Stimulated activated CD4-positive, alpha-beta T cell treated with anti-CD3 and anti-CD28 coated beads, Interleukin-12 subunit alpha, Interleukin-12 subunit beta, amount 100 ng/mL, for 4 hours (primary cell): ENCODE data around the gene CYB561A3.
A peak's percentile ranks its signal among the peaks of the same experiment; 100 is the strongest.
"Not testable (repeated sequence)": the region's sequence is repeated elsewhere in the genome, so short reads cannot be mapped to it uniquely, and the experiment has no call there.

ENCODE experiments used
- DNase-seq: peaks from one replicate; pipeline ENCODE4 v3.0.0-alpha.2; 2020

The CYB561A3 gene, protein sequence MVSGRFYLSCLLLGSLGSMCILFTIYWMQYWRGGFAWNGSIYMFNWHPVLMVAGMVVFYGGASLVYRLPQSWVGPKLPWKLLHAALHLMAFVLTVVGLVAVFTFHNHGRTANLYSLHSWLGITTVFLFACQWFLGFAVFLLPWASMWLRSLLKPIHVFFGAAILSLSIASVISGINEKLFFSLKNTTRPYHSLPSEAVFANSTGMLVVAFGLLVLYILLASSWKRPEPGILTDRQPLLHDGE

DNA sequence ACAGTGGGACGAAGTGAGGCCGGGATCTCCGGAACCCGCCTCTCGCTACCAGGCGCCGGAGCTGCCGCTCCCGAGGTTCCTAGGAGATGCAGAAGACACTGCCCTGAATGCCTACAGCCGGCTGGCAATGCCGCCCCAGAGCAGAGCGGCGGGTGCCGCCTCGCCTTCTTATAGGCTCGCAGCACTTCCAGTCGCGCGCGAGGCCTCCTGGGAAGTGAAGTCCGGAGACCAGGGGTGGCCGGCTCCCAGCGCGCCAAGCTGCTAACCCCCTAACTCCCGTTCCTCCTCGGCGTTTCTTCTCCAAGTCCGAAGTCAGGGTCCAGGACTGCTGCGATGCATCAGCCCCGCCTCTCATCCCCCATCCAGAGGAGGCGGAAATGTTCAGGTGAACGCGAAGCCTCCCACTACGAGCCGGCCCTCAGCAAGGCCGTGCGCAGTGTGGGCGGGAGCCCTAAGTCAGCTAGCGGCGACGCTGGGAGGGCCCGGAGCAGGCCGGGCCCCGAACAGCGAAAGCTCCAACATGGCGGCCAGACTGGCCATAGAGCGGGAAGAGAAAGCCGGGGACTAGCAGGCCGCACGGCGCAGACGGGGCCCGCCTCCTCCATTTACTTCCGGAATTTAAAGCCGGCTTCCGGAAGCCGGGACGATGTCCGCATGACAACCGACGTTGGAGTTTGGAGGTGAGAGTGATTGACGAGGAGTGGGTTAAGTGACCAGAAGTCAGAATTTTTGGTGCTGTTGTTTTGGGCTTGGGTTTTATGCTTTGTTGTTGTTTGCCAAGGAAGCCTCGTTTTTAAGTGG, at the start of gene CYB561A3, which contains the start of gene TMEM138:
Gene CYB561A3 (minus strand): TSS at position 142 of the 801 bp plus-strand sequence. CDS start 5,169 bp downstream, outside the sequence.
Gene TMEM138 (plus strand): TSS at position 634 of the 801 bp plus-strand sequence. CDS start 2,017 bp downstream, outside the sequence.
- DNase-seq = peak; percentile 83

DNA sequence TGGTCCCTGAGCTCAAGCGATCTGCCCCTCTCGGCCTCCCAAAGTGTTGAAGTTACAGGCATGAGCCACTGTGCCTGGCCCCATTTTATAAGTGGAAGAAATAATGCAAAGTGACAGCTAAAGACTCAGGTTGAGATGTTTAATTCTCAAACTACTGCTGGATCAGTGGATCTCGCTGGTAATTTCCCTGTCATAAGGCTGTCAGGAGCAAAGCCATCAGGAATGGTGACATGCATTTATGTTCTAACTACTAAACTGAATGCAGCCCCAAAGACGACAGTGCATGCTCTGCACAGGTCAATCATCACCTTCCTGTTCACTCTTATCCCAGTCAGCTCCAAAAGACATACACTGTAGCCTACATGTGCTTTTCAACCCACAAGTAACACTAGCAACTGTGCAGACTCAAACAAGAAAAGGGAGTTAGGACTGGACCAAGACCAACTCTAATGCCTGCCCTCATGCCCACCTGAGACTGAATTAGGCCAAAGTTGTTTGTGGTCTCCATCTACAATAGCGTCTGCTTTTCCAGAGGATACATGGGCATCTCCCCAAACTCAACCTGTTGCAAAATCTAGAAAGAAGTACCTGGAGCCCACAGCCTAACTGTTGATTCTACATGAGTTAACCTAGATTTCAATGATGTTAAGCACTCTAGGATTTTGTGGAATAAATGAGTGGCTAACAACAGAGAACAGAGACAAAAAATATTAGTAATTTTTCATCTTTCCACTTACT, 45.5 kb upstream of the CYB561A3 start:
- no peak for DNase-seq

DNA sequence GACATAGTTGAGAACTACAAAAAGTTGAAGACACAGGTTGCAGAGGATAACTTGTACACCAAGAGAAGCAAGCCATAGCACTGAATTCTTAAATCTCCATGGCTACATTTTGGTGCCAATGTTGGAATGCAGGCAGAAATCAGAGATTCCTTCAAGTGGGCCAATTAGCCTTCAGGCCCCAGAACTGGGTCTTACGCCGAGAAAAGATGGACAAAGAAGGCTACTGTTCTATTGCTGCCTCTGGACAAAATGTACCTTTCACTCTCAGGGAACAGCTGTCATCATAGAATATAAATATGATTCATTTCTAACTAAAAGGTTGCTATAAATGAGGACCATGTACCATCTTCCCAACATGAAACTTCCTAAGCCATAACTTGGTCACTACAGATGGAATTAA, 44.4 kb upstream of the CYB561A3 start:
- DNase-seq = no peak

DNA sequence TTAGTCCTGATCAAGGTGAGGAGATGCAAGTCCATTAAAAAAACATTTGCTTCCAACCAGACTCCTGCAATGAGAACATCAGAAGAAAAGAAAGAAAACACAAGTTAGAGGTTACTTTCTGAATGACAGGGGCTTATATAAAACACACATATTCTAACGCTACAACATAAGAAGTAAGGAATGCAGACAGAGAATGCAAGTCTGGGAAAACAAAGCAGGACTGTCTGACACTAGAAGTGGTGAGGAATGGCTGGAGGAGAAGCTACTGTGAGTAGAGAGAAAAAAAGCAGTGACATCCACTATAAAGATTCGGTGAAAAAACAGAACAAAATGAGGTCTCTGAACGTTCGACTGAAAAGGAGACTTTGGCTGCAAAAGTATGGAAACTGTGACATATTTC, 43.0 kb upstream of the CYB561A3 start:
- no peak for DNase-seq

DNA sequence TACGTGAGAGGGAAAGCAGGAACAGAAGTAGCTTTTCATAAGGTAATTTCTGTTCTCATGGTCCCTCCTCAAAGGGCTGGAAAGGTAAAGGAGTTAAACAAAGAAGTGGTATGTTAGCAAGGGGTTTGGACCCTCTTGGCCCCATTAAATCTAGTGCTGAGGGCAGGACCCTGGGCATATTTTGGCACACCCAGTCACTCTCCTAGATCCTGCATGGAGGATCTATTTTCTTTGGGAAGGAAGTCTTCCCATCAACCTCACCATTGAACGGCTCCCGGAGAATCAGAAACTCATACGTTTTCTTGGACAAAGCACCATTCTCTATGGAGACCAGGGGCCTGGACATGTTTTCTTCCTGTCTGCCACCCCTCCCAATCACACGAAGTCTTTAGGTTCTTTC, 42.4 kb upstream of the CYB561A3 start:
- no peak for DNase-seq

DNA sequence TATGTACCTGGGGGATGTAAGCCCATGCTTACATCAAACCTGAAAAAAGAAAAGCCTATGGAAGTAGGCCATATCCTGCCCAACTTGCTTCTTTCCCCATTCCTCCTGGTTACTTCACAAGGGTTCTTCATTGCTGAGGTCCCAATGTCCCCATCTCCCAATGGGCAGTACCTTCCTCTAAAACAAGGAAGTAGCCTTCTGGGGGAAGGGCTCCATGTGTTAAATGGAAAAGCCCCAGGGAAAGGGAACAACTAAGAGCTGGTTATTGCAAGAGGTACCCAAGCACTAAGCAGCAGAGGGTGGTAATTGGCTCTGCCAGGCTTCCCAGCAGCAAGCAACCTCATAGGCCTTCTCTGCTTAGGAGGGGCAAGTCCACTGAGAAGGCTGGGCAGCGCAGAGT, 42.0 kb upstream of the CYB561A3 start:
- no peak for DNase-seq

DNA sequence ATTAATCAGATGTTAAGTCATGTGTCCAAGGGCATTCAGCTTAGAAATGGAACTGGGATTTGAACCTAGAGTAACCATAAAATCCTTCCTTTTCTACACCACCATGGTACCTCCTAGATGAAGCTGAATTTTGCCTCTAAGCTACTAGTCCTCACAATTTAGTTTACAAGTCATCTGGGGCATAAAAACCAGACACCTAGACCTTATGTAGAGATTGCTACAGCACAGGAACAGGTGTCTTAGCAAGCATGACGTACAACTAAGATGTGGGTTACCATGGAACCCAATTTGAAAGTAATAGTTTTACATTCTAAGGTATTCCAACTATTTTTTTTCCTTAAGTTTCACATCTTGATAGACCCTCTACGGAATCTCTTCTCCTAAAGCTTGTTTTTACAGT, 39.9 kb upstream of the CYB561A3 start:
- DNase-seq = no peak

DNA sequence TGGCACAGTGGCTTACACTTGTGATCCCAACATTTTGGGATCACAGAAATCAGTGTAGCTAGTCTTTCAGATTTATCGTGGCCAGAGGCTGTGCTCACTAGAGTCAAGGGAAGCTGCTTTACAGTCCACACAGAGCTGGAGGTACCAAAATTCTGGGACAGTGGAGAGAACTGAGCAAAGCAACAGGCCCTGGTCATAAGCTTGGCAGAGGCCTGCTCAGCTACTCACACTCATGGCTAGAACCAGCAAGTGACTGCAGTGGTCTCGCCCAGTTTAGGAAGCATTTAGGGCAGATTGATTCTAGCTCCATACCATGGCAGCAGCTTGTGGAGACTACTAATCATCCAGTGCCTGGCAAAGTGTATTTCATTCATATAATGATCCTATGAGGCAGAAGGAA, 39.5 kb upstream of the CYB561A3 start:
- DNase-seq = no peak

DNA sequence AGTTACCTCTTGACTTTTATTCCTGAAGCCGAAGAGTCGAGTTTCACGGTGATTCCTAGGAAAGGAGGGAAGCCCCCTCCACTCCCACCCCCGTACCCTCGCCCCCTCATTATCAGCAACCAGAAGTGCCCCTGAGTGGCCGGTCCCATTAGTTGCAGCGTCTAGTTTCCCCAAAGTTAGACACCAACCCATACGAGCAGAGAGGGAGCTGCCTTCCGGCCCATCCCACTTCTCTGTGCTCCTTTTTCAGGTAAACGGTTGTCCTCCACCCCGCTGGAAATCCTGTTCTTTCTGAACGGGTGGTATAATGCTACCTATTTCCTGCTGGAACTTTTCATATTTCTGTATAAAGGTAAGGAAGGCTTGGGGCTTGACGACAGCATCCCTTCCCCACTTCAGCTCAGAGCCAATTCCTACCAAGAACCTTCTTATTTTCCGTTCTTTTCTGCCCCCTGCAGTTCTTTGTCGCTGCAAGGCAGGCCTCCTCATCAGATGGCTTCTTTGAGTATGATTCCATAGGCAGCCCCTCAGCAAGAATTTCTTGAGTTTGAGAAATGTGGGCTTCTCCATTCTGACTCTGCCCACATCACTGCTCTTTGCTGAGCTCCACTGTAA, 31.4 kb upstream of the CYB561A3 start:
- DNase-seq = no peak

DNA sequence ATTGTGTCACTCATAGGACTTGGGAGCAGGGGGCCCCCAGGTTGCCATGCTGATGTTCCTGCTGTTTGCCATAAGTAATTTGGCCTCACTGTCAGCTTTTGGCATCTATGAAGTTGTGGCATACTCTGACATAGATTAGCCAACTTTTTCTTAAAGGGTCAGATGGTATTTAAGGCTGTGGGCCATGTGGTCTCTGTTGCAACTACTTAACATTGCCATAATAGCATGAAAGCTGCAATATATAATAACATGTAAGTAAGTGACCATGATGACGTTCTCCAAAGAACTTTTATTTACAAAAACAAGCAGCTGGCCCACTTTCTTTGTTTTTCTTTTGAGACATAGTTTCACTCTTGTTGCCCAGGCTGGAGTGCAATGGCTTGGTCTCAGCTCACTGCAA, 28.5 kb upstream of the CYB561A3 start:
- no peak for DNase-seq

DNA sequence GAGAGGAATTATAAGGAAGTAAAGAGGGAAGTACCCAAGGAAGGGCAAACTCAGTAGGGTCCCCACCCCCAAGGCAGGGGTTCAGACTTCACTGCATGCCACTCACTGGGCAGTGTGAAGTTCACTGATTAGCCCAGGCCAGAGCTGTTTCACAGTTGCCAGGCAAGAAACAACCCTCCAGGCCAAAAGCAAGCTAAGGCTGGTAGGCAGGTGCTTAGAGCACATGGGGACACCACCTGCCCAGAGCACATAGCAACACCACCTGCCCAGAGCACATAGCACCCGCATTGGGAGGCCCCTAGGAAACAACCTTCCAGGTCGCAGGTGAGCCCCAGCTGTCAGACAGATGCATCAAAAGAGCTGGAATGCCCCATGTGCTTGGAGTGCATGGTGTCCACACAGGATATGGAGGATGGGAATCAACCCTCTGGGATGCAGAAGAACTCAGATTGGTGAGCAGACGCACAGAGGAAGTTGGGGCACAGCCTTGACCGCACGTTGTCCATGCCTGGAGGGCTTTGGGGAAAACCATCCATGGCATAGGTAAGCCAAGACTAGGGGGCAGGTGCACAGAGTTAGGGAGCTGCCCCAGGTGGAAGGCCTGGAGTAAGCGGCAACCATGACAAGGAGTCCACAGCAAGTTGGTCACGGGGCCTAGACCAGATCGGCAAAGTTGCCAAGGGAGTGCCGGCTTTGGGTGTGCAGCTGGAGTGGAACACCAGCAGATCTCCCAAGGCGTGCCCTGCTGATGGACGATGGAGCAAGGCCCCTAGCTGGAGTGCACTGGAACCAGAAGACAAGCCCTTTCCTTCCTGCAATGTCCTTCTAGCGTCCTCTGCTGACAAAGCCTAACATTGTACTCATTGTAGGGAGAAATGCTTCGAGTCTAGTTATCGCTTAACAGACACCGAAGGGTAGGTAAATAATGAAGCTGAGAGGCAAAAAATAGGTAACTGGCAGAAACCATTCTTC, 22.9 kb upstream of the CYB561A3 start:
- no peak for DNase-seq

DNA sequence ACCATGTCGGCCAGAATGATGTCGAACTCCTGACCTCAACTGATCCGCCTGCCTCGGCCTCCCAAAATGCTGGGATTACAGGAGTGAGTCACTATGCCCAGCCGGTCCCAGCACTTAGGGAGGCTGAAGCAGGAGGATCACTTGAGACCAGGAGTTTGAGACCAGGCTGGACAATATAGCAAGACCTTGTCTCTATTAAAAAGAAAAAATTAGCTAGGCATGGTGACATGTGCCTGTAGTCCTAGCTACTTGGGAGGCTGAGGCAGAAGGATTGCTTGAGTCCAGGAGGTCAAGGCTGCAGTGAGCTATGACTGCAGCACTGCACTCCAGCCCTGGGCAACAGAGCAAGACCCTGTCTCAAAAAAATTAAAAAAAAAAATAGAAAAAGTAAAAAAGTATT, 22.2 kb upstream of the CYB561A3 start:
- not testable (repeated sequence) for DNase-seq

DNA sequence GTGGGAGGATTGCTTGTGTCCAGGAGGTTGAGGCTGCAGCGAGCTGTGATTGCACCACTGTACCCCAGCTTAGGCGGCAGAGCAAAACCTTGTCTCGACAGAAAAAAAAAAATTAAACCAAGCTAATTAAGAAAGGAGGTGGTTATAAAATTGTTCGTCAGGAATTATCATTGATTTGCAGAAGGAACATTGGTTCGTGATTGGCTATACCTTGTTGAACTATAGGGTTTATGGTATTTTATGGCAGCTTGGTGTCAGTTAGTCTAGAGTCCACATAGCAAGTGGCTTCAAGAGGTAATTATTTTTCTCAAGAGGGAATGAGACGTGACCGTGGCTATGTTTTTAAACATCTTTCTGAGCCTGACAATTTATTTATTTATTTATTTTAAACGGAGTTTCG, 19.2 kb upstream of the CYB561A3 start:
- no peak for DNase-seq

DNA sequence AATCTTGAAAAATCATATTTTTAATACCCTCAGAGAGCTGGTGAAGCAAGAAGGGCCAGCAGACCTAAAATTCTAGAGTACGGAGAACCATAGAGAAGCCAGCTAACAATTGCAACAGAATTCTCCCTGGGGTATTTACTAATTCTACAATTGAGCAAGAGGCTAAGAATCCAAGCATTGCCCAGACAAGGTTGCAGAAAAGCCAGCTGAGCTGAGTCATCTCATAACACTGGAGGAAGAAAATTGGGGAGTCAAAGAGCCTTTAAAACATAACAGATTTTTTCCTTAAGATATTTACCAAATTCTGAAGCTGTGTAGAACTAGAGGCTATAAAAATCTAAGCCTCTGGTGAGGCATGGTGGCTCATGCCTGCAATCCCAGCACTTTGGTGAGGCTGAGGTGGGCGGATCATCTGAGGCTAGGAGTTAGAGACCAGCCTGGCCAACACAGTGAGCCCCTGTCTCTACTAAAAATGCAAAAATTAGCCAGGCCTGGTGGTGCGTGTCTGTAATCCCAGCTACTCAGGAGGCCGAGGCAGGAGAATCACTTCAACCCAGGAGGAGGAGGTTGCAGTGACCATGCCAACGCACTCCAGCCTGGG, 17.1 kb upstream of the CYB561A3 start:
- no peak for DNase-seq

DNA sequence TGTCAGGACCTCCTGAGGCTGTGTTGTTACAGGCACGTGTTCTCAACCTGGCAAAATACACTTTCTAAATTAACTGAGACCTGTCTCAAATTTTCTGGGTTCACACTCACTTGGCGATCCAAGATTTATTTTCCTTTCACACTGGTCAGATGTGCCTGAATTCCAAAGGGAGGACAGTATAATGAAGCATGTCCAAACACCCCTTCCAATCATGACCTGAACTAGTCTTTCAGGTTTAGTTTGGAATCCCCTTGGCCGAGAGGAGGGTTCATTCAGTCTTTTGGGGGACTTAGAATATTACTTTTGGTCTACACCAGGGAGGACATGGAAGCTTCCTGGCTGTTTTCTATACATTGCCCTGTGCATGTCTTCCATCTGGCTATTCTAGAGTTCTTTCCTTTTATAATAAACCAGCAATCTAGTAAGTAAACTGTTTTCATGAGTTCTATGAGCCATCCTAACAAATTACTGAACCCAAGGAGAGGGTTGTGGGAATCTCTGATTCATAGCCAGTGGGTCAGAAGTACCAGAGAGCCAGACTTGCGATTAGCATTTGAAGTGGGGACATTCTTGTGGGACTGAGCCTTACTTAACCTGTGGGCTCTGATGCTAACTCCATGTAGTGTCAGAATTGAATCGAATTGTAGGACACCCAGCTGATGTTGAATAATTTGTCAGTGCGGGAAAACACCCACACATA, 15.9 kb upstream of the CYB561A3 start:
- no peak for DNase-seq

DNA sequence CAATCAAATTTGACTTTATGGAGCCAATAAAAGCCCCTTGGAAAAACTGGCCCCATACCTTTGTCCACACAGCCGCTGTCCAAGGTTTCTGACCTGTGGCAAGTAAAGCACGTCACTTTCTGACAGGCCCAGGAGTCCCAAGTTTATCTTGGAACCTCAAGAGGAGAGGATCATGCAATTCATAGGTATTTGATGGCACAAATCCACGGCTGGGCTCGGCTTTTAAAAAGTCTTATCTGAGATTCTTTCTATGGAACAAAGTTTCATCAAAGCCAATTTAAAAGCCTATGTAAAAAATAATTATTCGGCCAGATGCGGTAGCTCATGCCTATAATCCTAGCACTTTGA, 14.1 kb upstream of the CYB561A3 start:
- DNase-seq = no peak

DNA sequence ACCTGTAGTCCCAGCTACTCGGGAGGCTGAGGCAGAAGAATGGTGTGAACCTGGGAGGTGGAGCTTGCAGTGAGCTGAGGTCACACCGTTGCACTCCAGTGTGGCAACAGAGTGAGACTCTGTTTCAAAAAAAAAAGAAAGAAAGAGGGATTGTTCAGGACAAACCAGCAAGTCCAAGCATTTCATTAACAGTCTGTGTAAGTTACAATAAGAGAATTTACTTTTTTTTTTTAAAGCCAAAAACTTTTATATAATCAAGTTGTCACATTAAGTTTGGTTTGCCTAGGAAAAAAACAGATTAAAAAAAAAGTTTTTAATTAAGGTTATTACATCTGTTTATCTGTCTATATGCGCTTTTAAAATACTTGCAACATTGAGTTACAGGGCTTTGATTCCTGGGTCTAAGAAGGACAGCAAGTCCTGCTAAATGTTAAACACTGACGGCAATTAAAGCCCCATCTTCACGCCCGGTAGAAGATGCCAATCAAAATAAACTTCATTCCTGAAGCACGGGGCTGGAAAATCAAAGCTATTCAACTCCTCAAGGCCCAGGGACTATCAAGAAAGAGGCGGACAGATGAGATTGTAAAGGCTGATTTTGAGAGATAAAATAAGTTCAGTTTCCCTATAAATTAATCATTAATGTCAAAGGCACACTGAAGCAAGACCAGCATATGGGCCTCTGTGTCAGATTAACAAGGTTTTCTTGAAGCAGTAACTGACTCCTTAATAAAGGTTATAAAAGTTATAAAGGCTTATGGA, 11.2 kb upstream of the CYB561A3 start:
- DNase-seq = no peak

DNA sequence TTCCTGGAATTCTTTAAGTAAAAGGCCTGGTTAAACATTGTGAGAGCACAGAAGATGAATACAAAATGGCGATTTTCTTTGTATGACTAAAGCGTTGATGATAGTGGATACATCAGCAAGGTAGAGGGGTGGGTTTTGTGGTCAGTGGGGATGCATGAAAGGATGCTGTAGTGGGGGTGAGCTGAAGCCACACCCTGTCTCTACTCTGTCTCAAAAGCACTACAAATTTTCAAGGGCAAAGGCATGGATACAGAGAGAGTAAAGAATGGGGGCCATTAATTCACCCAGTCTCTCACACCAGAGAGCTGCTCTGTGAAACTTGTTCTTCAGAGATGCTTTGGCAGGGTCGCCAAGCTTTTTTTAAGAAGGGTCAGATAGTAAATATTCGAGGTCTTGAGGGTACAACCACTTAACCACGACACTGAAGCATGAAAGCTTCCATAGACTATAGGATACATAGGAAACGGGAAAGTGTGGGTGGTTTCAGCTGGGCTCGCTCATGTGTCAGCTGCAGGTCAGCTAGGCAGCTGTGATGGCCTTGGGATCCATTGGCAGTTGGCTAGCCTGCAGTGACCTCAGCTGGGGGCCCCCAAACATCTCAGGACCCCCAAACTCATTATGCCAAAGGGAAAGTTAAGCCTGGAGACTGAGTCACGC, 8.8 kb upstream of the CYB561A3 start:
- DNase-seq = no peak
